KMS-11 (cell line): ENCODE data around the gene IL17C.

Source experiments
- H2AFZ ChIP-seq: fragments of 200-600 bp; sonication (generic); 2 replicates; pipeline ENCODE4 v1.6.1; 2016; ENCODE audit warnings: antibody characterized with exemption, mixed run types, low read depth
- H3K27ac ChIP-seq: fragments of 200-600 bp; sonication (generic); 2 replicates; pipeline ENCODE4 v1.6.1; 2016; ENCODE audit warnings: mild to moderate bottlenecking, mixed run types
- H3K27me3 ChIP-seq: fragments of 200-600 bp; sonication (generic); 2 replicates; pipeline ENCODE4 v1.6.1; 2017; ENCODE audit warnings: mild to moderate bottlenecking, low read depth, mixed run types, moderate library complexity; ENCODE audit not compliant: insufficient read depth
- H3K36me3 ChIP-seq: fragments of 200-600 bp; sonication (generic); 2 replicates; pipeline ENCODE4 v1.6.1; 2017; ENCODE audit warnings: mild to moderate bottlenecking, mixed run types; ENCODE audit not compliant: insufficient read depth
- H3K4me1 ChIP-seq: fragments of 200-600 bp; sonication (generic); 2 replicates; pipeline ENCODE4 v1.6.1; 2016; ENCODE audit warnings: mild to moderate bottlenecking, low read depth, mixed run types; ENCODE audit not compliant: poor library complexity, severe bottlenecking
- H3K4me2 ChIP-seq: fragments of 200-600 bp; sonication (generic); 2 replicates; pipeline ENCODE4 v1.7.0; 2016; ENCODE audit warnings: mild to moderate bottlenecking, mixed run types
- H3K4me3 ChIP-seq: fragments of 200-600 bp; sonication (generic); IDR thresholded peaks from 2 replicates; pipeline ENCODE4 v1.6.1; 2017; ENCODE audit warnings: low read depth, low read length, mixed read lengths; ENCODE audit not compliant: insufficient read depth
- H3K79me2 ChIP-seq: fragments of 200-600 bp; sonication (generic); 2 replicates; pipeline ENCODE4 v1.6.1; 2016; ENCODE audit warnings: low read depth, mixed run types; ENCODE audit not compliant: insufficient read depth
- H3K9ac ChIP-seq: fragments of 200-600 bp; sonication (generic); 2 replicates; pipeline ENCODE4 v1.6.1; 2016; ENCODE audit warnings: mild to moderate bottlenecking, mixed run types
- H4K20me1 ChIP-seq: fragments of 200-600 bp; sonication (generic); 2 replicates; pipeline ENCODE4 v1.6.1; 2016; ENCODE audit warnings: mild to moderate bottlenecking, mixed run types; ENCODE audit not compliant: insufficient read depth
- CTCF ChIP-seq: fragments of 200-600 bp; sonication (generic); conservative IDR thresholded peaks from 2 replicates; pipeline ENCODE4 v1.6.1; 2017; ENCODE audit warnings: low read depth, mild to moderate bottlenecking, antibody characterized with exemption, low read length, moderate library complexity, mixed read lengths

IL17C gene

GRCh38 chr16:88635671-88636319, 2.6 kb upstream of the IL17C start:
- no peaks in the 10 kb centered on the region for H3K79me2 ChIP-seq
- no peak overlapping the region for H2AFZ ChIP-seq
- no peak overlapping the region for H3K27ac ChIP-seq
- no peak overlapping the region for H3K4me3 ChIP-seq
- no peak overlapping the region for H3K9ac ChIP-seq
- no peak overlapping the region for H3K4me2 ChIP-seq
- no peak for TF ChIP-seq CTCF
- no peaks in the 10 kb centered on the region for H4K20me1 ChIP-seq
- no peaks in the 10 kb centered on the region for H3K36me3 ChIP-seq
- H3K27me3 ChIP-seq, result peaks cover 55% of the 10 kb centered on the region
- peaks cover 35% of the 10 kb centered on the region for H3K4me1 ChIP-seq

- Histone ChIP-seq H3K79me2 (no peaks in the 10 kb centered on the region), H3K4me1 (peaks cover 35% of the 10 kb centered on the region), H3K36me3 (no peaks in the 10 kb centered on the region), H3K4me2 (no peak overlapping the region), H2AFZ (no peak overlapping the region), H3K9ac (no peak overlapping the region), H4K20me1 (no peaks in the 10 kb centered on the region), H3K4me3 (no peak overlapping the region), H3K27me3 (peaks cover 58% of the 10 kb centered on the region), H3K27ac (no peak overlapping the region)
- no peak for TF ChIP-seq CTCF
Measured at GRCh38 chr16:88636488-88637265, 1.7 kb upstream of the IL17C start.

DNA sequence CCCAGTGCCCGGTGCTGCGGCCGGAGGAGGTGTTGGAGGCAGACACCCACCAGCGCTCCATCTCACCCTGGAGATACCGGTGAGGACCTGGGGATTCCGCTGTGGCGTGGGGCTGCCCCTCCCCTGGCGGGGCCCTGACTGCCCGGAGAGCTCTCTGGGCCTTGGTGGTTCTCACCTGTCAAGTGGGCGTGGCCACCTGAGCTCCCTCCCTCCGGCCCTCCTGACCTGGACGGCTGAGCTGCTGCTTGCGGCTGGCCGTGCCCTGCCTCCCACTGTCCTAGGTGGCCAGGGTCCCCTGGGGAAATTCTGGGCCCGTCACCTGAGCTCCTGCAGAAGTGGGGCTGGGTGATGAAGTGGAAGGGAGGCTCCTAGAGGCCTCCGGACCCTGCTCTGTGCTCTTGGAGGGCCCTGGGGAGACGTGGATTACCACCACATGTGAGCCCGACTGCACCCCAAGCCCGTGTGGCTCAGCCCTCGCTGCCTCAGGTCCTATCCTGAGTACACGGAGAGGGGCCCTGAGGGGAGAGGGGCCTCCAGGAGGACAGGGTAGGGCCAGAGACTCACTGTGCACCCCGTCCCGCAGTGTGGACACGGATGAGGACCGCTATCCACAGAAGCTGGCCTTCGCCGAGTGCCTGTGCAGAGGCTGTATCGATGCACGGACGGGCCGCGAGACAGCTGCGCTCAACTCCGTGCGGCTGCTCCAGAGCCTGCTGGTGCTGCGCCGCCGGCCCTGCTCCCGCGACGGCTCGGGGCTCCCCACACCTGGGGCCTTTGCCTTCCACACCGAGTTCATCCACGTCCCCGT, 1.1 kb downstream of the IL17C start:
- Histone ChIP-seq H3K9ac (no peak overlapping the region), H3K4me3 (no peak overlapping the region), H3K27ac (no peak overlapping the region), H3K36me3 (no peaks in the 10 kb centered on the region), H3K4me2 (no peak overlapping the region), H4K20me1 (no peaks in the 10 kb centered on the region), H2AFZ (no peak overlapping the region), H3K4me1 (peaks cover 23% of the 10 kb centered on the region), H3K27me3 (peaks cover 58% of the 10 kb centered on the region), H3K79me2 (no peaks in the 10 kb centered on the region)
- no peak for TF ChIP-seq CTCF

- no peak overlapping the region for H2AFZ ChIP-seq
- no peaks in the 10 kb centered on the region for H3K79me2 ChIP-seq
- H3K27me3 ChIP-seq, result peaks cover 55% of the 10 kb centered on the region
- H3K4me1 ChIP-seq, result peaks cover 16% of the 10 kb centered on the region
- no peak overlapping the region for H3K9ac ChIP-seq
- no peaks in the 10 kb centered on the region for H3K36me3 ChIP-seq
- no peak overlapping the region for H3K4me3 ChIP-seq
- H3K27ac ChIP-seq, result no peak overlapping the region
- no peak overlapping the region for H3K4me2 ChIP-seq
- no peak for TF ChIP-seq CTCF
- no peaks in the 10 kb centered on the region for H4K20me1 ChIP-seq
Measured at GRCh38 chr16:88640039-88640495, 1.7 kb downstream of the IL17C start.
